GM18861 (cell line): Measurements from ENCODE around the gene NSUN2.
"Not testable (repeated sequence)": the region's sequence is repeated elsewhere in the genome, so short reads cannot be mapped to it uniquely, and the experiment has no call there.

ENCODE experiments used
- ATAC-seq: cut with Tn5 transposase; IDR thresholded peaks from one replicate; pipeline ENCODE4 v1.9.1; 2021; ENCODE audit not compliant: unreplicated experiment

The NSUN2 gene

GRCh38 chr5:6645571-6646362 lies 12.9 kb upstream of the NSUN2 start:
- ATAC-seq = not testable (repeated sequence)

- no peak for ATAC-seq
Measured at GRCh38 chr5:6644794-6645241, 12.0 kb upstream of the NSUN2 start.

GRCh38 chr5:6642655-6643054 lies 9.8 kb upstream of the NSUN2 start:
- ATAC-seq = no peak

- no peak for ATAC-seq
Measured at GRCh38 chr5:6638236-6638635, 5.4 kb upstream of the NSUN2 start.

- ATAC-seq = no peak
Measured at GRCh38 chr5:6637590-6637989, 4.7 kb upstream of the NSUN2 start.

GRCh38 chr5:6637022-6637421 lies 4.2 kb upstream of the NSUN2 start:
- ATAC-seq = no peak

GRCh38 chr5:6636293-6636692 lies 3.4 kb upstream of the NSUN2 start:
- ATAC-seq = no peak

GRCh38 chr5:6634788-6635430 lies 2.1 kb upstream of the NSUN2 start:
- ATAC-seq = no peak

GRCh38 chr5:6634306-6634705 lies 1.5 kb upstream of the NSUN2 start:
- ATAC-seq = no peak

GRCh38 chr5:6633469-6634245 lies 813 bp upstream of the NSUN2 start:
- ATAC-seq = peak; percentile 45

GRCh38 chr5:6632324-6632887 lies 438 bp downstream of the NSUN2 start:
- peak; percentile 16 for ATAC-seq

- no peak for ATAC-seq
Measured at GRCh38 chr5:6631441-6631840, 1.4 kb downstream of the NSUN2 start.

- no peak for ATAC-seq
Measured at GRCh38 chr5:6626508-6626907, 6.3 kb downstream of the NSUN2 start.

GRCh38 chr5:6623941-6624340 lies 8.9 kb downstream of the NSUN2 start:
- no peak for ATAC-seq

GRCh38 chr5:6623228-6623627 lies 9.6 kb downstream of the NSUN2 start:
- no peak for ATAC-seq

GRCh38 chr5:6616632-6617031 lies 16.2 kb downstream of the NSUN2 start:
- no peak for ATAC-seq

GRCh38 chr5:6615034-6615815 lies 17.6 kb downstream of the NSUN2 start:
- ATAC-seq = no peak

- no peak for ATAC-seq
Measured at GRCh38 chr5:6611334-6612256, 21.2 kb downstream of the NSUN2 start.

- no peak for ATAC-seq
Measured at GRCh38 chr5:6608016-6608415, 24.8 kb downstream of the NSUN2 start.

- ATAC-seq = no peak
Measured at GRCh38 chr5:6607559-6607936, 25.3 kb downstream of the NSUN2 start.
